ENCODE data around the gene HNF4A. TPM values are rescaled to one million over a fixed set of nuclear protein-coding genes. Genes with fewer than 3 reads are reported as not detected.

Gene HNF4A
- not detected for total RNA-seq

DNA sequence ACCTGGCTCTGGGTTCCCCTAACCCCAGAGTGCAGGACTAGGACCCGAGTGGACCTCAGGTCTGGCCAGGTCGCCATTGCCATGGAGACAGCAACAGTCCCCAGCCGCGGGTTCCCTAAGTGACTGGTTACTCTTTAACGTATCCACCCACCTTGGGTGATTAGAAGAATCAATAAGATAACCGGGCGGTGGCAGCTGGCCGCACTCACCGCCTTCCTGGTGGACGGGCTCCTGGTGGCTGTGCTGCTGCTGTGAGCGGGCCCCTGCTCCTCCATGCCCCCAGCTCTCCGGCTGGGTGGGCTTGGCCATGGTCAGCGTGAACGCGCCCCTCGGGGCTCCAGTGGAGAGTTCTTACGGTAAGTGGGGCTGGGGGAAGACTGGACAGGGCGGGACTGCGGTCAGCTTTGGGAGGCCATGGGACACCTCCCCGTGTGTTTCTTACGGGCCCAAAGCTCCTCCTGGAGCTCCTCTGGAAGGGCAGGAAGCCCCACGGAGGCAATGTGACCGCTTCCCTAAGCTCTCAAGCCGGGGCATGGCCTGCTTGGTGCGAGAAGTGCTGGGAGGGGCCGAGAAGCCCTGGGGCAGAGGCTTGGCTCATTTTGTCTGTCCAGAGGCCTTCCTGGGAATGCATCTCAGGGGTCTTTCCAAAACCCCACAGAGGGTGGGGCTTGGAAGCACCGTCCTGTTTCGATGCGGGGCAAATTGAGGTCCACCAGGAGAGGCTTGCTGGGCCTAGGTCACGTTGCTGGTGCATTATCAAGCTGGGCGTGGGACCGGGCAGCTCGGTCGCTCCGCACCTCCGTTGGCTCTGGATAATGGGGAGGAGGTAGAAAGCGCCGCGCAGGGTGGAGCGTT lies at the start of gene HNF4A:
HNF4A (plus strand) TSS at position 202 of the 855 bp plus-strand sequence; CDS start at position 308, 106 bp downstream.
- Histone ChIP-seq H3K27ac (no peak within 1 kb of the TSS), H3K4me3 (no peak within 1 kb of the TSS), H3K4me1 (no peaks in the 10 kb centered on the region), H3K36me3 (no peaks in the 10 kb centered on the region), H3K9me3 (no peaks in the 10 kb centered on the region), H3K27me3 (no peaks in the 10 kb centered on the region)
- TF ChIP-seq POLR2A (IDR thresholded peaks at IDR 0.05) (no peak), POLR2AphosphoS5 (IDR thresholded peaks at IDR 0.05; ENCODE audit: insufficient read depth in 1 of 2, low read depth in 1 of 2) (no peak)
- TF ChIP-seq, protein P1, sequence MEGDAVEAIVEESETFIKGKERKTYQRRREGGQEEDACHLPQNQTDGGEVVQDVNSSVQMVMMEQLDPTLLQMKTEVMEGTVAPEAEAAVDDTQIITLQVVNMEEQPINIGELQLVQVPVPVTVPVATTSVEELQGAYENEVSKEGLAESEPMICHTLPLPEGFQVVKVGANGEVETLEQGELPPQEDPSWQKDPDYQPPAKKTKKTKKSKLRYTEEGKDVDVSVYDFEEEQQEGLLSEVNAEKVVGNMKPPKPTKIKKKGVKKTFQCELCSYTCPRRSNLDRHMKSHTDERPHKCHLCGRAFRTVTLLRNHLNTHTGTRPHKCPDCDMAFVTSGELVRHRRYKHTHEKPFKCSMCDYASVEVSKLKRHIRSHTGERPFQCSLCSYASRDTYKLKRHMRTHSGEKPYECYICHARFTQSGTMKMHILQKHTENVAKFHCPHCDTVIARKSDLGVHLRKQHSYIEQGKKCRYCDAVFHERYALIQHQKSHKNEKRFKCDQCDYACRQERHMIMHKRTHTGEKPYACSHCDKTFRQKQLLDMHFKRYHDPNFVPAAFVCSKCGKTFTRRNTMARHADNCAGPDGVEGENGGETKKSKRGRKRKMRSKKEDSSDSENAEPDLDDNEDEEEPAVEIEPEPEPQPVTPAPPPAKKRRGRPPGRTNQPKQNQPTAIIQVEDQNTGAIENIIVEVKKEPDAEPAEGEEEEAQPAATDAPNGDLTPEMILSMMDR (IDR thresholded peaks at IDR 0.05) = no peak
- intact Hi-C loops (cut with DNase I) = no loop called here
- DNase-seq (ENCODE audit: extremely low spot score in 2 of 2) = no peak

DNA sequence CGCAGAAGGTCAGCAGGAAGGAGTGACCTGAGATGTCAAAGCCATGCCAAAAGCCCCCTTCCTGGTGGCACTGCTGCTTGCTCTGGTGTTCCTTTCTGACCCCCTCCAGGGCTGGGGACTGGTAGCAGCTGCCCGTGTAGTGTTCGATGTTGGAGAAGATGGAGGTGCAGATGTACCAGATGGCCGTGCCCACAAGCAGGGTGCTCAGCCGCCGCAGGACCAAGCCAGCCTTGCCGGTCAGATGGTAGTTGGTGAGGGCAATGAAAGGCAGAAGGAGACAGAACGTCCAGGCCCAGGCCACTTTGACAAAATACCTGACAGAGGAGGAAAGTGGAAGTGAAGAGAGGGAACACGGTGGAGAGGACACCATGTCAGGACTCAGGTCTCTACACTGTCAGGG lies 48.6 kb upstream of the HNF4A start:
- Histone ChIP-seq H3K27ac (no peak overlapping the region), H3K27me3 (no peaks in the 10 kb centered on the region), H3K4me1 (peaks cover 23% of the 10 kb centered on the region), H3K9me3 (no peaks in the 10 kb centered on the region), H3K4me3 (no peak overlapping the region), H3K36me3 (peaks cover 0 to 9% of the 10 kb centered on the region in 2 donors)
- TF ChIP-seq, protein P1 (IDR thresholded peaks at IDR 0.05) = no peak
- TF ChIP-seq POLR2AphosphoS5 (IDR thresholded peaks at IDR 0.05; ENCODE audit: insufficient read depth in 1 of 2, low read depth in 1 of 2) (no peak), POLR2A (IDR thresholded peaks at IDR 0.05) (no peak)
- intact Hi-C loops (cut with DNase I) = no loop called here
- DNase-seq (ENCODE audit: extremely low spot score in 2 of 2) = no peak

DNA sequence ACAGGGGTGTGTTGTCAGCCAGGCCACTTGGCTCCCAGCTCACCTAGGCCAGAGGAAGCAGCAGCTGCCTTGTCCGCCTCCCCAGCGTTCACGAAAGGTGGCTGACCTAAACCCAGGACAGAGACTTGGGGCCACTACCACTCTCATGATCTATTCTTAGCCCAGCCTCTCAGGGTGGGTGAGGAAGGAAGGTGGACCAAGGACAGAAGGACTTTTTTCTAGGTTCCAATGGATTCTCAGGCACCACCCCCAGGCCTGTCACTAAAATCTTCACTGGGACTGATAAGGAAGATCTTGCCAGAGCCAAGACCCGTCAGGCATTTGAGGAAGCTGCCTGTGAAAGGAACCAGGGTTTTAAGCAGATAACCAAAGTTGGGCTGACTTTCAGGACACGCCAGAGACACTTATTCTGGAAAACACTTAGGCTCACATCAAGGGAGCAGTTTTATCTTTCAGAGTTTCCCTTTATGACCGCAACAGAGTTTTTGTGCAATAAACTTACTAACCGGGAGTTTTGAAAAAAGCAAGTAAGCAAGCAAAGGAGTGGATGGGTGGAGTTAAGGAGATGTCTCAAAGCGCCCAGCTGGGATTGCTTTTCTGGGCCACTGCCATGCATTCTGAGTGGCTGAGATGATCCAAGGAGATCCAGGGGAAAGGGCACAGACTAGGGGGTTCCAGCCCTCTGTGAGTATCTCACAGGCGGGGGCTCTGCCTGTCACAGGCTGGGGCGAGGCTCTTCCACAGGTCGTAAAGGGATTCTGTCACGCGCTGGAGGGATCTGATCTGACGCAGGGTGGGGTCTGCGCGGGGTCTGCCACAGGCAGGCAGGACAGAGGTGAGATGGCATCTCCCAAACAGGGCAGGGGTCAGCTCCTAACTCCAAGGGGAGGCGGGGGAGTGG lies 45.5 kb upstream of the HNF4A start:
- intact Hi-C loops (cut with DNase I) = no loop called here
- no peak for DNase-seq (ENCODE audit: extremely low spot score in 2 of 2)

DNA sequence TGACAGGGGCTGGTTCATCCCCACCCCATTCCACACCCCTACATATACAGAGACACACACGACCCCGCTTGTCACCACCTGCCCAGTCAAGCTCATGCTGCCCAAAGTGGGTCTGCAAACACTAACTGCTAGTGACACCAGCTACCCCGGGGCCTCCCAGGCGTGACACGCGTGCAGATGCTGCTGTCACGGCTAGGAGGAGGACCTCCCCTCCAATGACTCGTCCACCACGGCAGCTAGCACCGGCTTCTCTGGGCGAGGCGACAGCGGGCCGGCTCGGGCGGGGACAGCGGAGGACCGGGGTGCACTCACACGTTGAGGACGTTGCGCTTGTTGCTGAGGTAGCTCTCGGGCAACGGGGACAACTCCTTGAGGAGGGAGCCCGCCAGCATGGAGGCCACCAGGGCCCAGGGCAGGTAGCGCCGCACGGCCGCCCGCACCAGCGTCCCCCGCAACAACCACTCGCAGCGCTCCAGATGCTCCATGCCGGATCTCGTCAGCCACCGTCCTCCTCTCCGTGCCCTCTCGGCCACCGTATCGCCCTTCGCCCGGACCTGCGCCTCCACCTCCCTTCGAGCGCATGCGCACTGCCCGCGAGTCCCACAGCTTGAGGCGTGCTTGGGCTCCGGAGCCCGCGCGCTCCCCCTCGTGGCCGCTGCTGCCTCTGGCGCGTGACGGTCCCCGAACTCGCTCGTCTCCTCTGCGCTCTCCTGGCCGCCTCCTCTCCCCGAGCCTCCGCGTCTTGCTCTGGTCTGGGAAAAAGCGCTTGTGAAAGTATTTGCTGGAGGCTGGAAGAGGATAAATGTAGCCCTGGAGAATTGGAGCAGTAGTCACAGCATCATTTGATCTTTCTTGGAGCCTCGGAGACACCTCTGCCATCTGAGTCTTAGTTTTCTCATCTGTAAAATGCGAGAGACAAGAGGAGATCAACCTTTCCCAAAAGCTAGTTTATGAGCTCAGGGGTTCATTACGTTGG lies 44.5 kb upstream of the HNF4A start, which contains the start of gene FITM2:
FITM2 (minus strand) TSS at position 539 of the 976 bp plus-strand sequence; CDS start at position 485, 54 bp downstream.
- DNase-seq (ENCODE audit: extremely low spot score in 2 of 2) = peak in 1 of 2 donors; percentile 96
- intact Hi-C loops (cut with DNase I) = no loop called here
- H3K27ac ChIP-seq = peak within 1 kb of the TSS; percentile 78
- peaks cover 23% of the 10 kb centered on the region for H3K4me1 ChIP-seq
- peak within 1 kb of the TSS; percentile 95 to 99 for H3K4me3 ChIP-seq
- H3K36me3 ChIP-seq = peaks cover 0 to 9% of the 10 kb centered on the region in 2 donors
- H3K9me3 ChIP-seq = no peaks in the 10 kb centered on the region
- TF ChIP-seq, protein P1 (IDR thresholded peaks at IDR 0.05) = peak; percentile 85 to 97 (median 96)
- peak; percentile 86 to 94 for TF ChIP-seq POLR2AphosphoS5 (IDR thresholded peaks at IDR 0.05; ENCODE audit: insufficient read depth in 1 of 2, low read depth in 1 of 2)
- no peak for TF ChIP-seq POLR2A (IDR thresholded peaks at IDR 0.05)
- no peaks in the 10 kb centered on the region for H3K27me3 ChIP-seq

More for the DNA sequence above, 45.5 kb upstream of the HNF4A start:
- H3K4me1 ChIP-seq = peaks cover 23% of the 10 kb centered on the region
- peaks cover 0 to 9% of the 10 kb centered on the region in 2 donors for H3K36me3 ChIP-seq
- H3K4me3 ChIP-seq = peak overlapping the region; percentile 95 to 99
- H3K27ac ChIP-seq = peak overlapping the region; percentile 78
- H3K27me3 ChIP-seq = no peaks in the 10 kb centered on the region
- H3K9me3 ChIP-seq = no peaks in the 10 kb centered on the region
- TF ChIP-seq POLR2AphosphoS5 (IDR thresholded peaks at IDR 0.05; ENCODE audit: insufficient read depth in 1 of 2, low read depth in 1 of 2) (no peak), POLR2A (IDR thresholded peaks at IDR 0.05) (no peak)
- TF ChIP-seq, protein P1 (IDR thresholded peaks at IDR 0.05) = no peak
